GM23338 (cell line): Measurements from ENCODE around the gene MSL1.

Experiments used
- EZH2 ChIP-seq: fragments of 200-600 bp; sonication (generic); IDR thresholded peaks from one replicate; pipeline ENCODE4 v1.8.0; 2017; ENCODE audit warnings: antibody characterized with exemption, mild to moderate bottlenecking, low read depth; ENCODE audit not compliant: unreplicated experiment
- POLR2AphosphoS5 ChIP-seq: IDR thresholded peaks from 2 replicates; pipeline ENCODE4 v1.6.1; 2016; ENCODE audit warnings: antibody characterized with exemption, low read depth
- TF ChIP-seq, protein P1 (sequence below), 2 experiments: fragments of 200-600 bp in 1 of 2; sonication (generic) in 1 of 2; conservative IDR thresholded peaks; 2 replicates each; pipeline versions ENCODE4 v1.5.1 to v1.6.1; 2016 to 2017; ENCODE audit warnings: antibody characterized with exemption in 2 of 2, low read depth in 2 of 2, mild to moderate bottlenecking in 2 of 2, moderate library complexity in 1 of 2
- TF ChIP-seq, protein P2 (sequence below): IDR thresholded peaks from one replicate; pipeline ENCODE4 v1.6.1; 2018; ENCODE audit warnings: antibody characterized with exemption; ENCODE audit not compliant: unreplicated experiment

DNA sequence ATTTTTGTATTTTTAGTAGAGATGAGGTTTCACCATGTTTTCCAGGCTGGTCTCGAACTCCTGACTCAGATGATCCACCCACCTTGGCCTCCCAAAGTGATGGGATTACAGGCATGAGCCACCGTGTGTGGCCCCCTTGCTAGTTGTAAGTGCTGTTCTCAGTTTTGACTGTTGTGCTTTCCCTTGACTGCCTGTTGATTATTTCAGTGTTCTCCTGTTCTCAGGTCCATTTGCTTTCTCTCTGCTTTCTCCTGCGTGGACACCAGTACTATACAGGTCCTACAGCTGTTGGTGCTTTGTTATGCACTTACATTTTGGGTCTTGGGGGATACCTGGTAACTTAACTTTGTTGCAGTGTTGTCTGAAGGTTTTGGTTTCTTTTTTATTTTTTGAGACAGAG lies 26.8 kb downstream of the MSL1 start:
- TF ChIP-seq POLR2AphosphoS5 (no peak), EZH2 (no peak)
- TF ChIP-seq, protein P1, sequence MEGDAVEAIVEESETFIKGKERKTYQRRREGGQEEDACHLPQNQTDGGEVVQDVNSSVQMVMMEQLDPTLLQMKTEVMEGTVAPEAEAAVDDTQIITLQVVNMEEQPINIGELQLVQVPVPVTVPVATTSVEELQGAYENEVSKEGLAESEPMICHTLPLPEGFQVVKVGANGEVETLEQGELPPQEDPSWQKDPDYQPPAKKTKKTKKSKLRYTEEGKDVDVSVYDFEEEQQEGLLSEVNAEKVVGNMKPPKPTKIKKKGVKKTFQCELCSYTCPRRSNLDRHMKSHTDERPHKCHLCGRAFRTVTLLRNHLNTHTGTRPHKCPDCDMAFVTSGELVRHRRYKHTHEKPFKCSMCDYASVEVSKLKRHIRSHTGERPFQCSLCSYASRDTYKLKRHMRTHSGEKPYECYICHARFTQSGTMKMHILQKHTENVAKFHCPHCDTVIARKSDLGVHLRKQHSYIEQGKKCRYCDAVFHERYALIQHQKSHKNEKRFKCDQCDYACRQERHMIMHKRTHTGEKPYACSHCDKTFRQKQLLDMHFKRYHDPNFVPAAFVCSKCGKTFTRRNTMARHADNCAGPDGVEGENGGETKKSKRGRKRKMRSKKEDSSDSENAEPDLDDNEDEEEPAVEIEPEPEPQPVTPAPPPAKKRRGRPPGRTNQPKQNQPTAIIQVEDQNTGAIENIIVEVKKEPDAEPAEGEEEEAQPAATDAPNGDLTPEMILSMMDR (conservative IDR thresholded peaks at IDR 0.05; ENCODE audit: low read depth in 2 of 2), result no peak
- TF ChIP-seq, protein P2, sequence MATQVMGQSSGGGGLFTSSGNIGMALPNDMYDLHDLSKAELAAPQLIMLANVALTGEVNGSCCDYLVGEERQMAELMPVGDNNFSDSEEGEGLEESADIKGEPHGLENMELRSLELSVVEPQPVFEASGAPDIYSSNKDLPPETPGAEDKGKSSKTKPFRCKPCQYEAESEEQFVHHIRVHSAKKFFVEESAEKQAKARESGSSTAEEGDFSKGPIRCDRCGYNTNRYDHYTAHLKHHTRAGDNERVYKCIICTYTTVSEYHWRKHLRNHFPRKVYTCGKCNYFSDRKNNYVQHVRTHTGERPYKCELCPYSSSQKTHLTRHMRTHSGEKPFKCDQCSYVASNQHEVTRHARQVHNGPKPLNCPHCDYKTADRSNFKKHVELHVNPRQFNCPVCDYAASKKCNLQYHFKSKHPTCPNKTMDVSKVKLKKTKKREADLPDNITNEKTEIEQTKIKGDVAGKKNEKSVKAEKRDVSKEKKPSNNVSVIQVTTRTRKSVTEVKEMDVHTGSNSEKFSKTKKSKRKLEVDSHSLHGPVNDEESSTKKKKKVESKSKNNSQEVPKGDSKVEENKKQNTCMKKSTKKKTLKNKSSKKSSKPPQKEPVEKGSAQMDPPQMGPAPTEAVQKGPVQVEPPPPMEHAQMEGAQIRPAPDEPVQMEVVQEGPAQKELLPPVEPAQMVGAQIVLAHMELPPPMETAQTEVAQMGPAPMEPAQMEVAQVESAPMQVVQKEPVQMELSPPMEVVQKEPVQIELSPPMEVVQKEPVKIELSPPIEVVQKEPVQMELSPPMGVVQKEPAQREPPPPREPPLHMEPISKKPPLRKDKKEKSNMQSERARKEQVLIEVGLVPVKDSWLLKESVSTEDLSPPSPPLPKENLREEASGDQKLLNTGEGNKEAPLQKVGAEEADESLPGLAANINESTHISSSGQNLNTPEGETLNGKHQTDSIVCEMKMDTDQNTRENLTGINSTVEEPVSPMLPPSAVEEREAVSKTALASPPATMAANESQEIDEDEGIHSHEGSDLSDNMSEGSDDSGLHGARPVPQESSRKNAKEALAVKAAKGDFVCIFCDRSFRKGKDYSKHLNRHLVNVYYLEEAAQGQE, result no peak
